GM19035 (cell line): ENCODE results near the gene SLC34A3.
A peak's percentile ranks its signal among the peaks of the same experiment; 100 is the strongest.

ENCODE experiments used
- ATAC-seq: cut with Tn5 transposase; IDR thresholded peaks from one replicate; pipeline ENCODE4 v1.9.1; 2021; ENCODE audit not compliant: unreplicated experiment

The SLC34A3 gene

GRCh38 chr9:137195525-137196220 is 35.0 kb upstream of the SLC34A3 start:
- no peak for ATAC-seq

- no peak for ATAC-seq
Measured at GRCh38 chr9:137198051-137198901, 32.4 kb upstream of the SLC34A3 start.

- ATAC-seq = no peak
Measured at GRCh38 chr9:137198902-137199283, 31.8 kb upstream of the SLC34A3 start.

GRCh38 chr9:137199411-137200121 is 31.1 kb upstream of the SLC34A3 start:
- no peak for ATAC-seq

- ATAC-seq = peak; percentile 82
Measured at GRCh38 chr9:137200311-137201204, 30.1 kb upstream of the SLC34A3 start, which contains the start of gene TPRN. TSS of gene TPRN (minus strand) at chr9:137200741. CDS start at chr9:137200711, 30 bp downstream.

GRCh38 chr9:137201205-137201868 is 29.4 kb upstream of the SLC34A3 start:
- ATAC-seq = no peak

GRCh38 chr9:137202966-137203365 is 27.7 kb upstream of the SLC34A3 start:
- ATAC-seq = no peak

- ATAC-seq = no peak
Measured at GRCh38 chr9:137204731-137205125, 26.0 kb upstream of the SLC34A3 start.

- ATAC-seq = peak; percentile 51
Measured at GRCh38 chr9:137205126-137206069, 25.3 kb upstream of the SLC34A3 start, which contains the start of the genes NDOR1 and TMEM203. TSS of gene NDOR1 (plus strand) at chr9:137205700. CDS start at chr9:137205778, 78 bp downstream. TSS of gene TMEM203 (minus strand) at chr9:137205648. CDS start at chr9:137205414, 234 bp downstream.

GRCh38 chr9:137206602-137207001 is 24.1 kb upstream of the SLC34A3 start:
- no peak for ATAC-seq

- ATAC-seq = no peak
Measured at GRCh38 chr9:137211532-137211931, 19.2 kb upstream of the SLC34A3 start.

GRCh38 chr9:137212520-137212919 is 18.2 kb upstream of the SLC34A3 start:
- ATAC-seq = no peak

GRCh38 chr9:137213160-137214060 is 17.3 kb upstream of the SLC34A3 start:
- no peak for ATAC-seq

- ATAC-seq = no peak
Measured at GRCh38 chr9:137214620-137215019, 16.1 kb upstream of the SLC34A3 start.

GRCh38 chr9:137215196-137215986 is 15.3 kb upstream of the SLC34A3 start:
- ATAC-seq = no peak

GRCh38 chr9:137216188-137216965 is 14.3 kb upstream of the SLC34A3 start:
- ATAC-seq = no peak
